ENCODE results near the gene PNKP.

The PNKP gene

DNA sequence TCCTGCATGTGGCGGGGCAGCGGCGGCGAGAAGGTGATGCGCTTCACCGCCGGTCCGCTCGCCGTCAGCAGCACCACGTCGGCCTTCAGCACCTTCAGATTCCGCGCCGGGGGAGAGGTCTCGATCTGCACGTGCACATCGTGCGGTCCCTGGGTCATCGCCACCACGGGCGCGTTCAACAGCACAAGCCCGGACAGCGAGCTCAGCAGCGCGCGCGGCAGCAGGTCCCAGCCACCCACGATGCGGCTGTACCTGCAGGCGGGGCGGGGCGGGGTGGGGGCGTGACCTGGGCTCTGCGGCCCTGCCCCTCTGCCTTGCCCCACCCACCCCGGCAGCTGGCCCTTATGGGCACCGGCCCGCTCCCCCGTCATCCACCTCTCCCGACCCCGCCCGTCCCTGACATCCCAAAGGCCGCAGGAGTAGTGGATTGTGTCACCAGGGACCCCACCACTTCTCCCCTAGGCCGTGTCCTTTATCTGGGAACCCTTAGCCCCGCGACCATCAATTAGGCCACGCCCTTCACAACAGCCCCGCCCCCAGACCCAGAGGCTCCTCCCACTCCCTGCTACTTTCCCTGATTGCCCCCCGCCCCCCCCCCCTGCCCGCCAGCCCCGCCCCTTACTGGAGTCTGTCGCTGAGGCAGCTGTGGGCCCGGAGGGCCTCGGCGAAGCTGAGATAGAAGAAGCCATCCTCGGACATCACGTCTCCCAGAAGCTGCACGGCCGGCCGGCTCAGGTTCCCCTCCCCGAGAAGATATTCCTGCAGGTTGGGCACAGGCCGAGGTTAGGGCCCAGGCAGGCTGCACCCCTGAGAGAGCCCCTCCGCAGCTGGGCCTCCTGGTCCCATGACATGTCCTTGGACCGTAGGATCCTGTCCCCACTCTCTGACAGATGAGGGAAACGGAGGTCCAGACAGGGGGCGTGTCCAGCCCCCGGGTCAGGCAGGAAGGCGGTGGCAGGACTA lies 23.3 kb upstream of the PNKP start:
- TF ChIP-seq TCF4 (CRISPR knock-in tag; IDR thresholded peaks at IDR 0.05; ENCODE audit: borderline replicate concordance) (no peak), ZNF565 (CRISPR knock-in tag; conservative IDR thresholded peaks at IDR 0.05; ENCODE audit: low read depth) (no peak), CSDC2 (CRISPR knock-in tag; IDR thresholded peaks at IDR 0.05) (no peak), ZNF70 (CRISPR knock-in tag; IDR thresholded peaks at IDR 0.05) (no peak), SNAI2 (CRISPR knock-in tag; IDR thresholded peaks at IDR 0.05) (no peak), RARB (CRISPR knock-in tag; IDR thresholded peaks at IDR 0.05) (no peak), ESRRG (CRISPR knock-in tag; IDR thresholded peaks at IDR 0.05) (no peak), ISL1 (CRISPR knock-in tag; IDR thresholded peaks at IDR 0.05) (no peak), ZNF8 (CRISPR knock-in tag; IDR thresholded peaks at IDR 0.05) (no peak), ZFP30 (CRISPR knock-in tag; IDR thresholded peaks at IDR 0.05) (no peak), GLIS3 (CRISPR knock-in tag; IDR thresholded peaks at IDR 0.05) (no peak), ZC3H10 (CRISPR knock-in tag; IDR thresholded peaks at IDR 0.05) (no peak), OSR1 (CRISPR knock-in tag; IDR thresholded peaks at IDR 0.05) (no peak), TOX (CRISPR knock-in tag; IDR thresholded peaks at IDR 0.05; ENCODE audit: borderline replicate concordance) (no peak), BACH2 (CRISPR knock-in tag; IDR thresholded peaks at IDR 0.05; ENCODE audit: borderline replicate concordance) (no peak)
- TF ChIP-seq, protein P1, sequence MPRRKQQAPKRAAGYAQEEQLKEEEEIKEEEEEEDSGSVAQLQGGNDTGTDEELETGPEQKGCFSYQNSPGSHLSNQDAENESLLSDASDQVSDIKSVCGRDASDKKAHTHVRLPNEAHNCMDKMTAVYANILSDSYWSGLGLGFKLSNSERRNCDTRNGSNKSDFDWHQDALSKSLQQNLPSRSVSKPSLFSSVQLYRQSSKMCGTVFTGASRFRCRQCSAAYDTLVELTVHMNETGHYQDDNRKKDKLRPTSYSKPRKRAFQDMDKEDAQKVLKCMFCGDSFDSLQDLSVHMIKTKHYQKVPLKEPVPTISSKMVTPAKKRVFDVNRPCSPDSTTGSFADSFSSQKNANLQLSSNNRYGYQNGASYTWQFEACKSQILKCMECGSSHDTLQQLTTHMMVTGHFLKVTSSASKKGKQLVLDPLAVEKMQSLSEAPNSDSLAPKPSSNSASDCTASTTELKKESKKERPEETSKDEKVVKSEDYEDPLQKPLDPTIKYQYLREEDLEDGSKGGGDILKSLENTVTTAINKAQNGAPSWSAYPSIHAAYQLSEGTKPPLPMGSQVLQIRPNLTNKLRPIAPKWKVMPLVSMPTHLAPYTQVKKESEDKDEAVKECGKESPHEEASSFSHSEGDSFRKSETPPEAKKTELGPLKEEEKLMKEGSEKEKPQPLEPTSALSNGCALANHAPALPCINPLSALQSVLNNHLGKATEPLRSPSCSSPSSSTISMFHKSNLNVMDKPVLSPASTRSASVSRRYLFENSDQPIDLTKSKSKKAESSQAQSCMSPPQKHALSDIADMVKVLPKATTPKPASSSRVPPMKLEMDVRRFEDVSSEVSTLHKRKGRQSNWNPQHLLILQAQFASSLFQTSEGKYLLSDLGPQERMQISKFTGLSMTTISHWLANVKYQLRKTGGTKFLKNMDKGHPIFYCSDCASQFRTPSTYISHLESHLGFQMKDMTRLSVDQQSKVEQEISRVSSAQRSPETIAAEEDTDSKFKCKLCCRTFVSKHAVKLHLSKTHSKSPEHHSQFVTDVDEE (CRISPR knock-in tag; IDR thresholded peaks at IDR 0.05) = no peak
- TF ChIP-seq, protein P2, sequence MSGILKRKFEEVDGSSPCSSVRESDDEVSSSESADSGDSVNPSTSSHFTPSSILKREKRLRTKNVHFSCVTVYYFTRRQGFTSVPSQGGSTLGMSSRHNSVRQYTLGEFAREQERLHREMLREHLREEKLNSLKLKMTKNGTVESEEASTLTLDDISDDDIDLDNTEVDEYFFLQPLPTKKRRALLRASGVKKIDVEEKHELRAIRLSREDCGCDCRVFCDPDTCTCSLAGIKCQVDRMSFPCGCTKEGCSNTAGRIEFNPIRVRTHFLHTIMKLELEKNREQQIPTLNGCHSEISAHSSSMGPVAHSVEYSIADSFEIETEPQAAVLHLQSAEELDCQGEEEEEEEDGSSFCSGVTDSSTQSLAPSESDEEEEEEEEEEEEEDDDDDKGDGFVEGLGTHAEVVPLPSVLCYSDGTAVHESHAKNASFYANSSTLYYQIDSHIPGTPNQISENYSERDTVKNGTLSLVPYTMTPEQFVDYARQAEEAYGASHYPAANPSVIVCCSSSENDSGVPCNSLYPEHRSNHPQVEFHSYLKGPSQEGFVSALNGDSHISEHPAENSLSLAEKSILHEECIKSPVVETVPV (CRISPR knock-in tag; IDR thresholded peaks at IDR 0.05) = no peak
- TF ChIP-seq, protein P3, sequence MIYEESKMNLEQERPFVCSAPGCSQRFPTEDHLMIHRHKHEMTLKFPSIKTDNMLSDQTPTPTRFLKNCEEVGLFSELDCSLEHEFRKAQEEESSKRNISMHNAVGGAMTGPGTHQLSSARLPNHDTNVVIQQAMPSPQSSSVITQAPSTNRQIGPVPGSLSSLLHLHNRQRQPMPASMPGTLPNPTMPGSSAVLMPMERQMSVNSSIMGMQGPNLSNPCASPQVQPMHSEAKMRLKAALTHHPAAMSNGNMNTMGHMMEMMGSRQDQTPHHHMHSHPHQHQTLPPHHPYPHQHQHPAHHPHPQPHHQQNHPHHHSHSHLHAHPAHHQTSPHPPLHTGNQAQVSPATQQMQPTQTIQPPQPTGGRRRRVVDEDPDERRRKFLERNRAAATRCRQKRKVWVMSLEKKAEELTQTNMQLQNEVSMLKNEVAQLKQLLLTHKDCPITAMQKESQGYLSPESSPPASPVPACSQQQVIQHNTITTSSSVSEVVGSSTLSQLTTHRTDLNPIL (CRISPR knock-in tag; IDR thresholded peaks at IDR 0.05; ENCODE audit: low read depth) = no peak
- TF ChIP-seq, protein P4, sequence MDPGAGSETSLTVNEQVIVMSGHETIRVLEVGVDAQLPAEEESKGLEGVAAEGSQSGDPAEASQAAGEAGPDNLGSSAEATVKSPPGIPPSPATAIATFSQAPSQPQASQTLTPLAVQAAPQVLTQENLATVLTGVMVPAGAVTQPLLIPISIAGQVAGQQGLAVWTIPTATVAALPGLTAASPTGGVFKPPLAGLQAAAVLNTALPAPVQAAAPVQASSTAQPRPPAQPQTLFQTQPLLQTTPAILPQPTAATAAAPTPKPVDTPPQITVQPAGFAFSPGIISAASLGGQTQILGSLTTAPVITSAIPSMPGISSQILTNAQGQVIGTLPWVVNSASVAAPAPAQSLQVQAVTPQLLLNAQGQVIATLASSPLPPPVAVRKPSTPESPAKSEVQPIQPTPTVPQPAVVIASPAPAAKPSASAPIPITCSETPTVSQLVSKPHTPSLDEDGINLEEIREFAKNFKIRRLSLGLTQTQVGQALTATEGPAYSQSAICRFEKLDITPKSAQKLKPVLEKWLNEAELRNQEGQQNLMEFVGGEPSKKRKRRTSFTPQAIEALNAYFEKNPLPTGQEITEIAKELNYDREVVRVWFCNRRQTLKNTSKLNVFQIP (CRISPR knock-in tag; IDR thresholded peaks at IDR 0.05; ENCODE audit: borderline replicate concordance, low read depth) = no peak
- peak; percentile 53 for ATAC-seq

DNA sequence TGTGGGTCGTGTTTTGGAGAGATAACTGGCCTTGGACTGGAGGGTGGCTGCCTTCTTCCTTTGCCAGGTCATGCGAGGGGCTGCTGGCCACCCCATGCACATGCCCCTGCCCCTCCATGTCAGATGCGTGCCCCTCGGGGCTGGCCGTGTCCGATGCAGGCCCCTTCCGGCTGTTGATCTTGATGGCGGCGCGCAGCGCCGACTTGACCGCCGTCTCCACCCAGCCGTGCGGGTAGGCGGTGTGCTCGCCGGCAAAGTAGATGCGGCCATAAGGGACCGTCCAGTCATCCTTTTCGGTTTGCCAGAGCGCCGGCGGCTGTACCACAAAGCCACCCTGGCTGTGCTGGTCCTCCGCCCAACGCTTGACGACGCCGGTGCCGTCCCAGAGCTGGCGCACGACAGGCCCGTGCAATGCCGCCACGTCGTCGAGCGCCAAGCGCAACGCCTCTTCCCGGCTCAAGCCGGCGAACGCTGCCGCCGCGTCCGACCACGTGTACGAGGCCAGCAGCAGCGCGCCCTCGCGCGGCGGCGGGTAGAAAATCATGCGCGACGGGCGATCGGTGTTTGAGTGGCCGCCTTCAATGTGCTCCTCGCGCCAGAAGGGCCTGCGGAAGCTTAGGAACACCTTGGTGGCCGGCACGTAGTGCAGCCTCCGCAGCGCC lies 22.4 kb upstream of the PNKP start:
- peak; percentile 42 for ATAC-seq
- TF ChIP-seq CSDC2 (CRISPR knock-in tag; IDR thresholded peaks at IDR 0.05) (no peak), OSR1 (CRISPR knock-in tag; IDR thresholded peaks at IDR 0.05) (no peak), PPARA (CRISPR knock-in tag; IDR thresholded peaks at IDR 0.05; ENCODE audit: borderline replicate concordance) (no peak), ZFP3 (CRISPR knock-in tag; IDR thresholded peaks at IDR 0.05) (no peak), ZC3H10 (CRISPR knock-in tag; IDR thresholded peaks at IDR 0.05) (no peak), ISL1 (CRISPR knock-in tag; IDR thresholded peaks at IDR 0.05) (no peak), ZNF565 (CRISPR knock-in tag; conservative IDR thresholded peaks at IDR 0.05; ENCODE audit: low read depth) (no peak)
- TF ChIP-seq, protein P5, sequence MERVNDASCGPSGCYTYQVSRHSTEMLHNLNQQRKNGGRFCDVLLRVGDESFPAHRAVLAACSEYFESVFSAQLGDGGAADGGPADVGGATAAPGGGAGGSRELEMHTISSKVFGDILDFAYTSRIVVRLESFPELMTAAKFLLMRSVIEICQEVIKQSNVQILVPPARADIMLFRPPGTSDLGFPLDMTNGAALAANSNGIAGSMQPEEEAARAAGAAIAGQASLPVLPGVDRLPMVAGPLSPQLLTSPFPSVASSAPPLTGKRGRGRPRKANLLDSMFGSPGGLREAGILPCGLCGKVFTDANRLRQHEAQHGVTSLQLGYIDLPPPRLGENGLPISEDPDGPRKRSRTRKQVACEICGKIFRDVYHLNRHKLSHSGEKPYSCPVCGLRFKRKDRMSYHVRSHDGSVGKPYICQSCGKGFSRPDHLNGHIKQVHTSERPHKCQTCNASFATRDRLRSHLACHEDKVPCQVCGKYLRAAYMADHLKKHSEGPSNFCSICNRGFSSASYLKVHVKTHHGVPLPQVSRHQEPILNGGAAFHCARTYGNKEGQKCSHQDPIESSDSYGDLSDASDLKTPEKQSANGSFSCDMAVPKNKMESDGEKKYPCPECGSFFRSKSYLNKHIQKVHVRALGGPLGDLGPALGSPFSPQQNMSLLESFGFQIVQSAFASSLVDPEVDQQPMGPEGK (CRISPR knock-in tag; IDR thresholded peaks at IDR 0.05; ENCODE audit: borderline replicate concordance) = no peak
- TF ChIP-seq, protein P2 (CRISPR knock-in tag; IDR thresholded peaks at IDR 0.05) = no peak
- TF ChIP-seq, protein P4 (CRISPR knock-in tag; IDR thresholded peaks at IDR 0.05; ENCODE audit: borderline replicate concordance, low read depth) = no peak
- TF ChIP-seq, protein P1 (CRISPR knock-in tag; IDR thresholded peaks at IDR 0.05) = no peak

Measured in SK-N-SH treated with all-trans-retinoic acid at 6 μM for 48 hours (cell line).